Stimulated activated CD4-positive, alpha-beta T cell treated with anti-CD3 and anti-CD28 coated beads, Interleukin-4, amount 100 ng/mL, for 4 hours (primary cell): ENCODE data around the gene THEM4.
"Not testable (repeated sequence)": the region's sequence is repeated elsewhere in the genome, so short reads cannot be mapped to it uniquely, and the experiment has no call there.

Source experiments
- DNase-seq, 2 experiments: peaks; one replicate each; pipeline ENCODE4 v3.0.0-alpha.2; 2020

Gene THEM4

DNA sequence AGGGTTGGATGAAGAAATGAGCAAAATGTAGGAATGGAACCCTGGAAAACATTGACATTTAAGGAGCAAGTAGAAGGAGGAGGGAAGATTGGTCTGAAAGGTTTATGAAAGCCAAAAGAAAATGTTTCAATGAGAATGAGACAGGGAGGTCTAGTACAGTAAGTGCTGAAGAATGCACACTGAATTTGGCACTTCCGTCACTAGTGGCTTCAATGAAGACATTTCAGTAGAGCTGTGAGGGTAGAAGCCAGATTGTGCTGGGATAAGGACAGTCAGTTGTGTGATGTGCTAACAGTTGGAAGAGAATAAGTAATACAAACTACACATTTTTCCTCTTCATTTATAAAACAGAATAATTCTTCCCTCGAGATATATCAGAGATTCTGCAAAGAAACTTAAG, 17.1 kb downstream of the THEM4 start:
- DNase-seq = no peak

DNA sequence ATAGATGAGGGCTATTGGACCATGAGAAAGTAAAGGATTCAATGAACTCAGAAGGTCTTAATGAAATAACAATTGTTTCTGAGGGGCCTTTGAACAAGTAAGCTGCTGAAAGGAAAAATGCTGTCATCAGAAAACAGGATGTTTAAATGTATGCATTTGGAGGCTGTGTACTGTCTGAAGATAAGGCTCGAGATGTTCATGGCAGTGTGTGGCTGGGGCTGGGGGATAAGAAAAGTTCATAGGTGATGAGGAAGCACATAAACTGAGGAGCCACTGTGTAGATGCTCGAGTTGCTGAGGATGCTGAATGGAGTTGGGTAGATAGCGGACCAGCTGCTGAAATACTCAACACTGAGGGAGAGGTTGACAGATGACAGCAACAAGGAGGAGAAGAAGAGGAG, 17.8 kb downstream of the THEM4 start:
- no peak for DNase-seq

- no peak for DNase-seq
These were observed 20.2 kb downstream of the THEM4 start for GRCh38 chr1:151888972-151889570.

GRCh38 chr1:151887028-151887427, 22.3 kb downstream of the THEM4 start:
- no peak for DNase-seq

DNA sequence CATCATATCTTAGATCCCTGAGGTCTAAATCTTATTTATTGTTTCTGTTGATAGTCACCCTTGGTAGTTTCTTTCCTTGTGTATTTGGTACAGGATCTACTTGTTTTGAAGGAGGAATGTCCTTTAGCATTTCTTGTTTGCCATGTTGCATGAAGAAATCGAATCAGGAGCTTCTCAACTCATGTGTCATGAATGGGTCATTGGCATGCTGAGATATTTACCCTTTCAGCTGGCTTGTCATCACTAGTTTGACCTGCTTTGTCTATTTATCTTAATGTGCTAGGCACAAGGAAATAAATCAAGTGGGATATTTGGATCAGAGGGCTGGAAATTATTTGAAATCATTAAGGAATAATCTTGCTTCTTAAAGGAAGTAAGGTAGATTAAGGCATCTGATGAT, 23.8 kb downstream of the THEM4 start:
- DNase-seq = no peak

DNA sequence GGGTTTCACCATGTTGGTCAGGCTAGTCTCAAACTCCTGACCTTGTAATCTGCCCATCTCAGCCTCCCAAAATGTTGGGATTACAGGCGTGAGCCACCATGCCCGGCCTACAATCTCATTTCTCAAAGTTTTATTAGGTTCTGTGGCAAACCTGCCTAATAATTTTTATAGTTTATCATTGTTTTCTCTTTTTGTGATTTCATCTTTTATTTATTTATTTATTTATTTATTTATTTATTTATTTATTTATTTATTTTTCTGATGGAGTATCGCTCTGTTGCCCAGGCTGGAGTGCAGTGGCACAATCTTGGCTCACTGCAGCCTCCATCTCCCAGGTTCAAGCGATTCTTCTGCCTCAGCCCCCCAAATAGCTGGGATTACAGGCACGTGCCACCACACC, 24.4 kb downstream of the THEM4 start:
- DNase-seq = not testable (repeated sequence)

- DNase-seq = not testable (repeated sequence)
These were observed 24.9 kb downstream of the THEM4 start for GRCh38 chr1:151884445-151884844.

- not testable (repeated sequence) for DNase-seq
These were observed 25.4 kb downstream of the THEM4 start for GRCh38 chr1:151883898-151884297.

DNA sequence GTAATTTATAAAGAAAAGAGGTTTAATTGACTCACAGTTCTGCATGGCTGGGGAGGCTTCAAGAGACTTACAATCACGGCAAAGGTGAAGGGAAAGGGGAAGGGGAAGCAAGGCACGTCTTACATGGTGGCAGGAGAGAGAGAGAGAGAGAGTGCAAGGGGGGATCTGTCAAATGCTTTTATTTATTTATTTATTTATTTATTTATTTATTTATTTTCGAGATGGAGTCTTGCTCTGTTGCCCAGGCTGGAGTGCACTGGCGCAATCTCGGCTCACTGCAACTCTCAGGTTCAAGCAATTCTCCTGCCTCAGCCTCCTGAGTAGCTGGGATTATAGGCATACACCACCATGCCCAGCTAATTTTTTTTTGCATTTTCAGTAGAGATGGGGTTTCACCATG, 26.4 kb downstream of the THEM4 start:
- not testable (repeated sequence) for DNase-seq

- DNase-seq = no peak
These were observed 26.8 kb downstream of the THEM4 start for GRCh38 chr1:151882466-151882865.

DNA sequence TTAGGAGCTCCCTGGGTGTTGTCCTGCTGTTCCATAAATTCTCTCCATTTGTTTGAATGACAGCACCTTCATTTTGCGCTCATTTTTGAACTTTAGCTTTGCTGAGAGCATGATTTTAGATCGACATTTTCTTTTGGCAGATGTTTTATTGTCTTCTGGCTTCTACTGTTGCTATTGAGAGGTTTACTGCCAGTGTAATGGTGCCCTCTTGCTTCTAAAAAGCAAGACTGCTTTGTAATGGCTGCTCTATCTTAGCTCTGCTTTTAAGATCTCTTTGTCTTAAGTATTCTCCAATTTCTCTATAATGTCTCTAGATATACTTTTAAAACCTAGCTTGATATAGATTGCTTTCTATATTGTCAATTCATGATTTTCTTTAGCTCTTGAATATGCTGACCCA, 27.8 kb downstream of the THEM4 start:
- DNase-seq = no peak

DNA sequence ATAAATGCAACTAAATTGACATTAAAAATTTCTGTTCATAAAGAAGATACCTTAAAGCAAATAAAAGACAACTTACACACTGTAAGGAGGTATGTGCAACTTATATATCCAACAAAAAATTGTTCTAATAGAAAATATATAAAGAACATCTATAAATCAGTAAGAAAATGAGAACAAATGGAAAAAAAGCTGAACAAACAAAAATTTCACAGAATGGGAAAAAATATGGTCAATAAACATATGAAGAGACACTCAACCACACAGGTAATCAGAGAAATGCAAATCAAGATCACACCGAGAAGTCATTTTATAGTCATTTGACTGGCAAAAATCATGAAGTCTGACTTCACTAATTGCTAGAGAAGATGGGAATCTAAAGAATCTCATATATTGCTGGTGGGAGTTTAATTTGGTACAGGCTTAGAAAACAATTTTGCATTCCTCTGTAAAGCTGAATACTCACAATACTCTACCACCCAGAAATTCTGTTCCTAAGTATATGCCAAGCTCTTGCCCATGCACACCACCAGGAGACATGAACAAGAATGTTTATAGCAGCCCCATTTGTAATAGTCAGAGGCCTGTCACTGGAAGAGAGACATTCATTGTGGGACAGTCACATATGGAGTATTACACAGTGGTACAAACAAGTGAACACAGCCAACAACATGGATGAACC, 33.8 kb downstream of the THEM4 start:
- DNase-seq = no peak

GRCh38 chr1:151872776-151873175, 36.5 kb downstream of the THEM4 start:
- not testable (repeated sequence) for DNase-seq

DNA sequence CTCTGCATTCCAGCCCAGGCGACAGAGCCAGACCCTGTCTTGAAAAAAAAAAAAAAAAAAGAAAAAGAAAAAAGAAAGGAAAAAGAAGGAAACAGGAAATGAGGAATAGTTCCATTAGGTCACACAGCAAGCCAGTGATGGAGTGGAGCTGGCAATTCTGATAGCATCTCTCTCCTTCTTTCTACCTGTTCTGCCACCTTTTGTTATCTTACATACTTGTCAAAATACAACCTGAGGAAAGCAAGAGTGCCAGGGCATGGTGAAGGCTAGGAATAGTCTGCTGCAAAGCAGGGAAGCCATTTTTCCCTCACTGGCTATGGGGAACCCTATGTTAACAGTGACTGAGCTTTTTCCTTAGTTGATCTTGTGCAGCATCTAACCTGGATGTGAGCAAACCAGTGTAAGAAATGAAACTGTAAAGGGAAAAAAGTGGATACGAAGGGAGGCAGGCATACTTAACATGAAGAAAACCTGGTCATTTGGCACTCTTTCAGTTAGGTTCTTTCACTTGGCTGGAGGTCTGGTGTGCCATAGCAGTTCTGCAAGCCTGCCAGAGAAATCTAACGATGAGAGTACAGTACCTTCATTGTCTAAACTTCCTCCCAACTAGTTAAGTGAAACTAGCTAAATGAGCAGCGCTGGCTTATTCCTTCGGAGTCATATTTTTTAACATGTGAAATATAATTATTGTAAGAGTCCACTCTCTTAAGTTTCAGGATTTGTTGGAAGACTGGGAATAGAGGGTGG, 37.9 kb downstream of the THEM4 start:
- DNase-seq = no peak

DNA sequence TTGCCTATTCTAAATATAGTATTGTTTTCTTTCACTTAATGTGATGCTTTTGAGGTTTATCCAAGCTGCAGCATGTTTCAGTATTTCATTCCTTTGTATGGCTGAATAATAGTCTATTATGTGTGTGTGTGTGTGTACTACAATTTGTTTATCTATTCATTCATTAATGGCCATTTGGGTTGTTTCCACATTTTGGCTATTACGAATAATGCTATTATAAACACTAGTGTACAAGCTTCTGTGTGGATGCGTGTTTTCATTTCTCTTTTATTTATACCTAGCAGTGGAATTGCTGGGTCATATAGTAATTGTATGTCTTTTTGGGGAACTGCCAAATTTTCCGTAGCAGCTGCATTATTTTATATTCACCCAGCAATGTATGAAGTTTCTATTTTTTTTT, 40.8 kb downstream of the THEM4 start:
- DNase-seq = no peak

GRCh38 chr1:151867765-151868411, 41.4 kb downstream of the THEM4 start:
- no peak for DNase-seq

- DNase-seq = no peak
These were observed 42.0 kb downstream of the THEM4 start for GRCh38 chr1:151867321-151867720.

DNA sequence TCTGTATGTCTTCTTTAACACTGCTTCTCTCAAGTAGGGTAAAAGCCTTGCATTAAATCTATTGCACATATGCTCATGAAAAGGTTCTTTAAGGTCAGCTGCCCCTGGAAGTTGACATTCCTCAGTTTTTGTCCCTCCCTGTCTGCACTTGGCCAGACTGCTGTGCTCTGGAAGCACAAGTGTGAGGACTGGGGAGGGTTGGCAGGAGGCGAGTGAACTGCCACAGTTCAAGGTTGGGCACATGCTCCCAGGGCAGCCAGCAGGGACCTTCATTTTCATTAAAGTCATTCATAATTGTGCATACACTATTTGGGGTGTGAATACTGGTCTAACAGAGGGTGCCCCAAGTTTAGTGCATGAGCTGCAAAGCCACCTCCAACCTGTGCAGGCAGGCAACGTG, 44.9 kb downstream of the THEM4 start:
- no peak for DNase-seq

DNA sequence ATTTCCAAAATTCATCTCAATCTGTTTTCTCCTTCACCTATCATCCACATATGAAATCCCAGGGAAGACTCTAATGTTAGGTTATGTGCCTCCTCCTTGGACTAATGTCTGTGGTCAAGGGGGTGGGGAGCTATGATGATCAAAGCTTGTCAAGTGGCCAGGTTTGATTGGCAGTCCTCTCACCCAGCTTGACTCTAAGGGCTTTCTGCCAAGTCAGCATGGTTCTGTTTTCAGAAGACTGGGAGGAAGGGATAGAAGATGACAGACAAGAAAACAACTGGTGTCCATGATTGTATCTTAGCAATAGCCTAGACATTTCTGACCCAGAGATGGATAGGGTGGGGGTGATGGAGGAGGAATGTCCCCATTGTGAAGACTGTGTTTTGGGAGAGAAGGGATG, 46.7 kb downstream of the THEM4 start:
- DNase-seq = no peak

- DNase-seq = no peak
These were observed 48.7 kb downstream of the THEM4 start for GRCh38 chr1:151860504-151861187.

DNA sequence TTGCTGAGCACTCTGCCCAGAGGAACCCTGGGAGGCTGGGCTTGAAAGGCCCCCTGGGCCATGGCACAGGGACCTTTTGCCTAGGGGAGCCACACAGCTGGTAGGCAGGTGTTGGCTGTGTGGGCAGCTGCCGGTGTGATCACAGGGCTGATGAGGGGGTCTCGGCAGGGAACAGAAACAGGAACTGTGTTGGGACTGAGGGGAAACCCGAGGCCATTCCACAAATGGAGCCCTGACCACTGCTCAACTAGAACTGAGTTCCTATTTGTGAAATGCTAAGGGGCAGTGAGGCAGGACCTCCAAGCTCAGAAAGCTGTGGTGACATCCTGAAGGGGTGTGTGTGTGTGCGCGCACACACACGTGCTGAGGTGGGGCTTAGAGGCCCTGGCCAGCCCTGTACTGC, 49.4 kb downstream of the THEM4 start:
- no peak for DNase-seq

DNA sequence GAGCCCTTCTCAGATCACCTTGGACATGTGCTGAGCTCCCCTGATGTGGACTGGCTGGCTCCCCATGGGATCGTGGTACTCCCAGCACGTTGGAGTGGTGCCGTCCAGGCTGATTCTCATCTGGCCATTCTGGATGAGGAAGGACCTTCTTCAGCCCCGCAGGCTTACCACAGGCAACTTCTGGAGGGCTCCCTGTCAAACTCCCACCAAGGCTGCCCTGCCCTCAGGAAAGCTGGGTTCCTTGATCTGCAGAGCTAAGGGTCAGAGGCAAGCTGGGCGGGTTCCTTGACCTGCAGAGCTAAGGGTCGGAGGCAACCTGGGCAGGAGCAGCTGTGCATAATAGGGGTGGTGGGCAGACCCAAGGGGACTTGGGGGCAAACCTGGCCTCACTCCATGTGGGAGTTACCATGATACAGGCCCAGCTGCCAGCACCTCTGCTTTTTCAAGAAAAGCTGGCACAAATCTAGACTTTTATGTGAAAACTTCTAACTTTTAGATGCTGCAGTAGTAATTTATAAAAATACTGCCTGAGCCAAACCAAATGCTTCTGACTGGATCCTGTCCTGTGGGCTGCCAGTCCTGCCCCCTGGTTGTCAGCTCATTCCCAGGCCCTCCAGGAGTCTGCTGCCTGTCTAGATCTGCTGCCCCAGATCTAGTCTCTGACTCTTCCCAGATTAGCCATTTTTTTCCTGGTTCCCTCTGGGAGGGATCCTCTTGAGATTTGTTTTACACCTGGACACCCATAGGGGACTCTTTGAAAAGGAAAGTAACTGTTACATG, 50.2 kb downstream of the THEM4 start:
- no peak for DNase-seq
